ENCODE data around the gene HAP1. TPM values are rescaled to one million over a fixed set of nuclear protein-coding genes. Genes with fewer than 3 reads are reported as not detected.
A peak's percentile ranks its signal among the peaks of the same experiment; 100 is the strongest.

HAP1 gene
- total and polyA plus RNA-seq, 2 of the 8 experiments (the other 6 are each of a cell fraction or from before 2014, with no cell fraction given), result 2.3 to 3.6 TPM

DNA sequence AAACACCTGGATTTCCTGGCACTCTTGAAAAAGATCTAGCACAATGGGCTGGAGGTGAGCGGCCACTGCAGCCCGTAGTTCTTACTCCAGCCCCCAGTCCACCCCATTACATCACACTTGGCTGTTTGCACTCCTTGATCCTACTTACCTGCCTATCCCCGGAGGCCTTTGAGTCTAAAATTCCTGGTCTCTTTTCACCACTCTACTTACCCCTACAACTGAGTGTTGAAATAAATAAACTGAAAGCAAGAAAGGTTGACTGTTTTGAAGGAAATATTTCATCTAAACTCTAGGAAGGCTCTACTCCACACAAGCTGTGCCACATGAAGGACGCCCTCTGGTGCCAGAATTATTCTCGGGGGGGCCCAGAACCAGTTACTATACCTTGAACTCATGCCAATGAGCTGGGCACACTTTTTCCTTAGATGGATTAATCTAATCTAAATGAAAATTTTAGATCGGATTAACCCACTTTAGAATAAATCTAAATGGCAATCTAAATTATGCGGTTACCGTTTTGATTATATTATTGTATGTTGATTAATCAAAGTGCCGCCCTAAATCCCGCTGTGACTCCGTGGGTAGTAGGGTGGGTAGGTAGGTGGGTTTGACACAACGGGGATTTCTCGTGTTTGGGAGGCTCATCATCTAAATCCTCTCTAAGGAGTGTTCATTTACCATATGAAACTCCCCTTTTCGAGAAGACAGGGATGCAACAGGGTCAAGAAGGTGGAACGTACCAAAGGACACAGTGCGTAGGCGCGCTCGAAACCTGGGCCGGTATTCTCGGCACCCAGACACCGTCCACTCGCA is 46.4 kb downstream of the HAP1 start:
- Histone ChIP-seq H3K27ac (ENCODE audit: low read depth, low read length) (no peak overlapping the region; the same call in 1 of the 2 replicates), H3K9me3 (ENCODE audit: insufficient read depth in 2 of 2, low read depth in 1 of 2, low read length in 1 of 2) (no peaks in the 10 kb centered on the region), H3K36me3 (ENCODE audit: control insufficient read depth in 2 of 4, insufficient read depth in 4 of 4, low read length in 3 of 4) (peaks cover 27 to 37% (median 35%) of the 10 kb centered on the region in 4 experiments), H2AK5ac (ENCODE audit: low read depth, low read length) (no peak overlapping the region), H3K14ac (ENCODE audit: insufficient read length) (no peak overlapping the region), H3K23ac (ENCODE audit: insufficient read length) (no peak overlapping the region), H3K27me3 (replicated peaks in 1 of 4; ENCODE audit: control insufficient read depth in 3 of 4, extremely low read depth in 1 of 4, insufficient read depth in 3 of 4, low read length in 3 of 4) (no peaks in the 10 kb centered on the region), H4K5ac (ENCODE audit: insufficient read length, low read depth, low read length) (no peak overlapping the region), H3K56ac (replicated peaks; ENCODE audit: insufficient read length, low read depth, low read length) (no peak overlapping the region), H2AFZ (ENCODE audit: low read length) (0 out of 2 replicates have a peak overlapping the region, but pooled peaks have one; percentile 73), H4K8ac (ENCODE audit: extremely low read depth, insufficient read depth, low read length) (no peak overlapping the region), H2BK5ac (ENCODE audit: low read depth, low read length) (peak overlapping the region; percentile 40), H3K4me2 (ENCODE audit: insufficient read depth in 1 of 2, low read depth in 2 of 2, low read length in 2 of 2) (peak overlapping the region; percentile 65 to 87), H3K4me1 (replicated peaks in 1 of 4; ENCODE audit: control insufficient read depth in 3 of 4, insufficient read depth in 4 of 4, low read length in 3 of 4) (peaks cover 0 to 3% (median 2%) of the 10 kb centered on the region in 4 experiments; a peak in 4 of 7 replicates), H3K79me2 (ENCODE audit: control insufficient read depth in 1 of 2, insufficient read depth in 2 of 2, low read length in 2 of 2) (peaks cover 0 to 16% of the 10 kb centered on the region in 2 experiments; a peak in 3 of 4 replicates), H2BK20ac (ENCODE audit: low read length) (no peak overlapping the region), H4K91ac (replicated peaks; ENCODE audit: insufficient read length, low read length) (no peak overlapping the region), H3K4me3 (ENCODE audit: extremely low read depth in 1 of 4, insufficient read depth in 2 of 4, low read depth in 3 of 4, low read length in 4 of 4) (peak overlapping the region; percentile 62 to 99 (median 70)), H2BK120ac (replicated peaks; ENCODE audit: low read depth, low read length) (no peak overlapping the region), H3K79me1 (ENCODE audit: low read depth, low read length) (no peaks in the 10 kb centered on the region), H2BK12ac (ENCODE audit: low read depth, low read length) (0 out of 2 replicates have a peak overlapping the region, but pooled peaks have one; percentile 63), H3K18ac (ENCODE audit: extremely low read depth, low read length) (peak overlapping the region; percentile 36; the same call in 1 of the 2 replicates), H3K4ac (replicated peaks; ENCODE audit: insufficient read length, low read depth, low read length) (peak overlapping the region; percentile 5), H3K9ac (replicated peaks in 1 of 4; ENCODE audit: extremely low read depth in 1 of 4, low read depth in 3 of 4, low read length in 3 of 4) (peak overlapping the region in 3 of 4 experiments; percentile 22 to 98 (median 60); a peak in 6 of 7 replicates), H2BK15ac (ENCODE audit: low read length) (no peak overlapping the region), H3K23me2 (ENCODE audit: low read depth, low read length) (peaks cover 7% of the 10 kb centered on the region), H4K20me1 (replicated peaks in 1 of 2; ENCODE audit: control insufficient read depth in 1 of 2, insufficient read depth in 2 of 2, low read length in 2 of 2) (peaks cover 10 to 20% of the 10 kb centered on the region in 2 experiments)
- WGBS, 2 experiments (ENCODE audit: extremely low coverage in 1 of 2, insufficient coverage in 1 of 2, insufficient read length in 1 of 2, insufficient replicate concordance in 2 of 2, low coverage in 1 of 2, low lambda C conversion rate in 2 of 2, missing lambda C conversion rate in 1 of 2), result 11% methylated on average over 22 of the region's 23 CpGs; no CpG with 5 or more reads in 1 of the 2 experiments
- peak in 1 of 2 experiments; percentile 48 for DNase-seq (ENCODE audit: low read depth in 1 of 2, low spot score in 2 of 2)
- ChIA-PET CTCF (ENCODE audit: partially characterized antibody) (interaction anchor here (1.3 to 4.3 kb wide), 5 partner anchors 21 to 139 kb away, joined by 4 to 19 read pairs (median 5); partner anchors contain the start of gene JUP), POLR2A (ENCODE audit: partially characterized antibody) (interaction anchor here (0.6 to 9.3 kb wide), 69 partner anchors 9 to 1599 kb away, joined by 3 to 378 read pairs (median 4); partner anchors contain the start of genes ACLY, CNP, DNAJC7 and GAST)
- FAIRE-seq, result no peak
- TF ChIP-seq SRF (IDR thresholded peaks at IDR 0.05; ENCODE audit: low read depth, low read length), result no peak
- TF ChIP-seq EGR1 (IDR thresholded peaks at IDR 0.05; ENCODE audit: borderline replicate concordance, low read depth, low read length), result peak; percentile 23; the same call in 1 of the 2 replicates
- TF ChIP-seq EP300 (IDR thresholded peaks at IDR 0.05; ENCODE audit: borderline replicate concordance in 1 of 2, low read depth in 2 of 2, low read length in 2 of 2), result no peak
- 0 out of 2 replicates have a peak, but pooled peaks have one; percentile 12 for TF ChIP-seq TEAD4 (IDR thresholded peaks at IDR 0.05; ENCODE audit: low read depth, low read length)
- peak; percentile 32 for TF ChIP-seq SAP30 (IDR thresholded peaks at IDR 0.05; ENCODE audit: insufficient read depth, insufficient replicate concordance, low read length)
- TF ChIP-seq, protein P1, sequence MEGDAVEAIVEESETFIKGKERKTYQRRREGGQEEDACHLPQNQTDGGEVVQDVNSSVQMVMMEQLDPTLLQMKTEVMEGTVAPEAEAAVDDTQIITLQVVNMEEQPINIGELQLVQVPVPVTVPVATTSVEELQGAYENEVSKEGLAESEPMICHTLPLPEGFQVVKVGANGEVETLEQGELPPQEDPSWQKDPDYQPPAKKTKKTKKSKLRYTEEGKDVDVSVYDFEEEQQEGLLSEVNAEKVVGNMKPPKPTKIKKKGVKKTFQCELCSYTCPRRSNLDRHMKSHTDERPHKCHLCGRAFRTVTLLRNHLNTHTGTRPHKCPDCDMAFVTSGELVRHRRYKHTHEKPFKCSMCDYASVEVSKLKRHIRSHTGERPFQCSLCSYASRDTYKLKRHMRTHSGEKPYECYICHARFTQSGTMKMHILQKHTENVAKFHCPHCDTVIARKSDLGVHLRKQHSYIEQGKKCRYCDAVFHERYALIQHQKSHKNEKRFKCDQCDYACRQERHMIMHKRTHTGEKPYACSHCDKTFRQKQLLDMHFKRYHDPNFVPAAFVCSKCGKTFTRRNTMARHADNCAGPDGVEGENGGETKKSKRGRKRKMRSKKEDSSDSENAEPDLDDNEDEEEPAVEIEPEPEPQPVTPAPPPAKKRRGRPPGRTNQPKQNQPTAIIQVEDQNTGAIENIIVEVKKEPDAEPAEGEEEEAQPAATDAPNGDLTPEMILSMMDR (IDR thresholded peaks at IDR 0.05; ENCODE audit: control extremely low read depth in 1 of 3, insufficient read depth in 1 of 3, low read depth in 1 of 3, low read length in 3 of 3), result peak in 2 of 3 experiments; percentile 12 to 17; a peak in 1 of 4 replicates
- no peak for TF ChIP-seq FOSL1 (IDR thresholded peaks at IDR 0.05; ENCODE audit: insufficient read depth, low read depth, low read length)

Data from H1 (cell line).